ENCODE results near the gene FDPS.
"Not testable (repeated sequence)": the region's sequence is repeated elsewhere in the genome, so short reads cannot be mapped to it uniquely, and the experiment has no call there.

Gene FDPS

DNA sequence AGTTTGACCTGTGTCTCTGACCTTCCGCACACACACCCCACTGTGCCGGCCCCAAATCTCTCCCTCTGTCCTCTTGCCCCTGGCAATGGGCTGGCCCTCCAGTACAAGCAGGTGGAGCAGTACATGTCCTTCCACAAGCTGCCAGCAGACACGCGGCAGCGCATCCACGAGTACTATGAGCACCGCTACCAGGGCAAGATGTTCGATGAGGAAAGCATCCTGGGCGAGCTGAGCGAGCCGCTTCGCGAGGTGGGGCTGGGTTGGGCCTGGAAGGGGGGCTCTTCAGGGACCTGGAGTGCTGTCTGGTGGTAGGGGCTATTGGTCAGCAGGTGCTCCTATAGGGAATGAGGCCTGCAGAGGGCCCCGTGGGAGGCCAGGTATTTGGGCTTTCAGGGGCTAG lies 23.6 kb upstream of the FDPS start:
- DNase-seq (ENCODE audit: low read depth in 1 of 2, low spot score in 1 of 2), result no peak

GRCh38 chr1:155285631-155286044 lies 23.0 kb upstream of the FDPS start:
- no peak for DNase-seq (ENCODE audit: low read depth in 1 of 2, low spot score in 1 of 2)

DNA sequence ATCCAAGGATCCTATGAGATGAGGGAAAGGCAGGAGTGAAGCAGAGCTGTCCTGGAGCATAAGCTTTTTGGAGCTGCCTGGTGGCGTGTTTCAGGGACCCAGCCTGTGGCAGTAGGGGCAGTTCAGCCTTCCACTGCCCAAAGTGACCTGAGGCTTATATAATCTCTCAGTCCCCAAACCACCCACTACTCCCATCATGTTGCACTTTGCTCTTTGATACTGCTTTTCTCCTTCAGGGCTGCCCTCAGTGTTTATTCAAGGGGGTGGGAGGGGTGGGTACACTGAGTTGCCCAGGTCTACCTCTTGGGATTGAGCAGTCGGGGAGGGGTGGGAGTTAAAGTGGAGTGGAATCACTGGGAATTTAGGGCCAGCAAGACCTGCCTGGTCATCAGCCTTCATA lies 22.1 kb upstream of the FDPS start:
- DNase-seq (ENCODE audit: low read depth in 1 of 2, low spot score in 1 of 2), result no peak

- DNase-seq (ENCODE audit: low read depth in 1 of 2, low spot score in 1 of 2), result no peak
Measured at GRCh38 chr1:155287987-155288543, 20.6 kb upstream of the FDPS start.

DNA sequence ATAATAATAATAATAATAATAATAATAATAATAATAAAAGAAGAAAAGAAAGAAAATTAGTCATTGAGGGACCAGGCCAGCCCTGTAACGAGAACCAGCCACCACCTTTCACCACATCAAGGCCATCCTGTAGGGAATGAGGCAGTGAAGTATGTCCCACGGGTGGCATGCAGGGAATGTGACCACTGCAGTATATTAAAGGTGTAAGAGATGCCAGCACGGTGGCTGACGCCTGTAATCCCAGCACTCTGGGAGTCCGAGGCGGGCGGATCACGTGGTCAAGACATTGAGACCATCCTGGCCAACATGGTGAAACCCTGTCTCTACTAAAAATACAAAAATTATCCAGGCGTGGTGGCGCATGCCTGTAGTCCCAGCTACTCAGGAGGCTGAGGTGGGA lies 17.7 kb upstream of the FDPS start:
- not testable (repeated sequence) for DNase-seq (ENCODE audit: low read depth in 1 of 2, low spot score in 1 of 2)

DNA sequence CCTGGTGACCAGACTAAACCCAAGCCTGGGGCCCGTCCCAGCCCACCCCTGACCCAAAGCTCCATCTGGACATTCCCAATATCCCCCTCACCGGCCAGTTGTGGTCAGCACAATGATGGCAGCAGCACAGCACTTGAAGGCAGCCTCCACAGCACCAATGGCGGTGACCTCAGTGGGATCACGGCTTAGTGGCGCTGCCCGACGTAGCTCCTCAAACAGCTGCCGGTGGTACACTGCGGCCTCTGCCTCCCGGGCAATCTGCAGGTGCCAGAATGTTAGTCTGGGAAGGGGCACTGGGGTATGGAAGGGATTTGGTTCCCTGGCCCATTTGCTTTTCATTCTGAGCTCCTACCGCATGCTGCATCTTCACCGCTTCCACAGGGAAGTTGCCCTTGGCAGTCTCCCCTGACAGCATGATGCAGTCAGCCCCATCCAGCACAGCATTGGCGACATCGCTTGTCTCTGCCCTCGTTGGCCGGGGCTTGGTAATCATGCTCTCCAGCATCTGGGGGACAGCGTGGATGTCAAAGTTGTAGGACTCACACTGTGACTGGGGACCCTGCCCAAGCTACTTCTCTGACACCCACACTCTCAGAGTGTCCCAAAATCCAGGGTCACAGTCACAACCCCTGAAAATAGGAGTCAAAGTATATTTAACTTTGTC lies 15.4 kb upstream of the FDPS start:
- no peak for DNase-seq (ENCODE audit: low read depth in 1 of 2, low spot score in 1 of 2)

- no peak for DNase-seq (ENCODE audit: low read depth in 1 of 2, low spot score in 1 of 2)
Measured at GRCh38 chr1:155294520-155295182, 14.0 kb upstream of the FDPS start.

- DNase-seq (ENCODE audit: low read depth in 1 of 2, low spot score in 1 of 2), result no peak
Measured at GRCh38 chr1:155295183-155295941, 13.3 kb upstream of the FDPS start.

DNA sequence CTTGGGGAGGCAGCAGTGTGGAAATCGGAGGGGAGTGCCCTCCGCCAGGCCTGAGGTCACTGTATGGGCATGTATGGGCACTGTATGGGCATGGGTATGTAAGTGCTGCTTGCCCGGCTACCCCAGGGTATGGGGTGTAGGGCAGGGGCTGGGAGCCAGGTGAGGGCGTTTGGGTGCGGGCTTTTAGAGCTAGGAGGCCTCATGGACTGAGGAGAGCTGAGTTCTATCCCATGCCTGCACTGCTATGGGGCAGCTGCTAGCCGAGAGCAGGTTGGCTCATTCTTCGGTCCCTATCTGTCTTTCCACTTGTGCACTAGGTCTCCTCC lies 12.8 kb upstream of the FDPS start:
- DNase-seq (ENCODE audit: low read depth in 1 of 2, low spot score in 1 of 2), result no peak

DNA sequence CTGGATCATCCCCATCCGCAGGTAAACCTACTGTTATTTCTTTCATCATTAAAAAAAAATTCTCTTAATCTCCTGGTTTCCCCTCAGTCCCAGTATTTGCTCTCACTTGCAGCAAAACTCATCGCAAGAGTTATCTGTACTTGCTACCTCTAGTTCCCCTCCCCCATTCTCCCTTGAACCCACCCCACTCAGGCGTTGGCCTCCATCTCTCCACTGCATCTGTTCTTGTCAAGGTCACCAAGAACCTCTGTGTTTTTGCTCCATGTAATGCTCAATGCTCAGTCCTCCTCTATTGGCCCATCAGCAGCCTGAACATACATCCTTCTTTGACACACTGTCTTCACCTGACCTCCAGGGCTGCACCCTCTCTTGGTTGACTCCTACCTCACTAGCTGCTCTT lies 12.0 kb upstream of the FDPS start:
- no peak for DNase-seq (ENCODE audit: low read depth in 1 of 2, low spot score in 1 of 2)

DNA sequence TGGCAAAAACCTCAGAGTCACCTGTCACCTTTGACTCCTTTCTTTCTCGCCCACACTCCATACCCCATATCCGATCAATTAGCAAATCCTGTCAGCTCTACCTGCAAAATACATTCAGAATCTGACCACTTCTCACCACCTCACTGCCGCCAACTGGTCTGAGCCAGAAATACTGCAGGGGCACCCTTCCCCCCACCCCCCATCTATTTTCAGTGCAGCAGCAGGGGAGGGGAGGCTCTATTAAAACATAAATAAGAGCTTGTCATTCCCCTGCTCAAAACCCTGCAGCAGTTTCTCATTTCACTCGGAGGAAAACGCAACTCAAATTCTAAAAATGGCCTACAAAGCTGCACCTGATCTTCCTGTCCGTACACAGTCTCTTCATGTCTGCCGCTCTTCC lies 11.3 kb upstream of the FDPS start:
- DNase-seq (ENCODE audit: low read depth in 1 of 2, low spot score in 1 of 2), result no peak

DNA sequence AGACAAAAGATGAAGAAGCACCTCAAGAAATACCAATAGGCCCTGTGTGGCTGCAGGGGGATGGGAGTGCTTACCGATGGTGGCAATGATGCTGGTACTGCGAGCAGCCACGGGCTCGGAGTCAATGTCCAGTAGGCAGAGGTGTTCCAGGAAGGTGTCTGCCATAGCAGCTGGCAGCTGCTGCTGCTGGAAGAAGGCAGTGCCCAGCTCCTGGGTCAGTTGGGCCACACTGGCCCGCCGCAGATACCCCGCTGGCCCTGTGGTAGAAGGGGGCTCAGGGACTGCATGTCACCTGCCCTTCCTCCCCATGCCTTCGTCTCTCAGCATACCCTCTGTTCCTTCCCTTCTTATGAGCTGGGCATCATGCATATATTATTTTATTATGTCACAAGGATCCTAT lies 8.6 kb upstream of the FDPS start:
- no peak for DNase-seq (ENCODE audit: low read depth in 1 of 2, low spot score in 1 of 2)

DNA sequence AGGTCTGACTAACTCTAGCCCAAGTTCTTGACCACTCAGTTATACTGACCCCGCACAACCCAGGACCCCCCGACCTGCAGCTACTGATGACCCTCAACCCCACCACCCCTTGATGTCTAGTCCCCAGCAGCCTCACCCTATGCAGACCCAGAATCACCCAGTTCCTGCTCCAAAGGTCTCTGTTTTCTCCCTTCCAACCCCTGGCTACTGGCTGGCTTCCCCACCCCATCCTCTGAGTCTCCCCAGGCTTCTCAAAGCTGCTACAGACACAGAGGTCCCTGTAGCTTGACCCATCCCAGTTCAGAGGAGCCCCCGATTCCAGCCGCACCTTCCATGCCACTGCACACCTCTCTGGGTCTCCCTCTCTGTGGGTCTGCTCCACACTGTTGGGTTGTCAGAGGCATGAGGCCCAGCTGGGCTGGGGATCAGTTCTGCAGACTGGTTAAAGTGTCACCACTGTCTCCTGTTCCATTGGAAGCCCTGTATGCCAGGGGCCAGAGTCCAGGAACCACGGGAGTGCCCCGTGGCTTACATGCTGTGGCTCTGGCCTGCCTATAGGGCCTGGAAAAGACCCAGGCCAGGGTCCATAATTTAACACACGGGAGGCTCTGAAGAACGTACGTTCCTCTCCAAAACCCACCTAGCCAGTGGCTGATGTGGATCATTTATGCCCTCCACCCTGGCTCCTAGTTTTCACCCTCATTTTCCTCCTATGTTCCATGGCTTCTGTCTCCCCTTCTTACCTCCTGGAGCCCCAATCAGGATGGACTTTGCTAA lies 7.9 kb upstream of the FDPS start:
- no peak for DNase-seq (ENCODE audit: low read depth in 1 of 2, low spot score in 1 of 2)

GRCh38 chr1:155301342-155301841 lies 7.3 kb upstream of the FDPS start, which contains the start of gene PKLR:
Gene PKLR (minus strand): TSS chr1:155301438. CDS start chr1:155301395, 43 bp downstream.
- no peak for DNase-seq (ENCODE audit: low read depth in 1 of 2, low spot score in 1 of 2)

DNA sequence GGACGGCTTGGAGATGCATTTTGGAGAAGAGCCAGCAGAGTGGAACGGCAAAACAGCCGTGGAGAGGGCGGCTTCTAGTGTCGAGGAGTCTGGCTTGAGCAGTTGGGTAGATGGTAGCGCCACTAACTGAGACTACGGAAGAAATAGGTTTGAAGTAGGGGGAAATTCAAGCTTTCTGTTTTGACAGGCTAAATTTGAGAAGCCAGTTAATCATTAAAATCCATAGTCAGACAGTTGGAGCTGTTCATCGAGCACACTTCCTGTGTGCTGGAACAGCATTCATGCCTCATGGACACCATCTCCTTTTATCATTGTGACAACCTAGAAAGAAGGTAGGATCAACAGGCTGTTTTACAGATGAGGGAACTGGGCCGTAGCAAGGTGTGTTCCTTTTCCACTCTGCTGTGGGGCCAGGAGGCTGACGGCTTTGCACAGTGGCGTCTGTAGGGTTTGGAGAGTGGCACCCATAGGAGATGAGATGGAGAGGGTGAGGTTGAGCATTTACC lies 4.1 kb upstream of the FDPS start:
- DNase-seq (ENCODE audit: low read depth in 1 of 2, low spot score in 1 of 2), result no peak

GRCh38 chr1:155305881-155306391 lies 2.7 kb upstream of the FDPS start:
- no peak for DNase-seq (ENCODE audit: low read depth in 1 of 2, low spot score in 1 of 2)

DNA sequence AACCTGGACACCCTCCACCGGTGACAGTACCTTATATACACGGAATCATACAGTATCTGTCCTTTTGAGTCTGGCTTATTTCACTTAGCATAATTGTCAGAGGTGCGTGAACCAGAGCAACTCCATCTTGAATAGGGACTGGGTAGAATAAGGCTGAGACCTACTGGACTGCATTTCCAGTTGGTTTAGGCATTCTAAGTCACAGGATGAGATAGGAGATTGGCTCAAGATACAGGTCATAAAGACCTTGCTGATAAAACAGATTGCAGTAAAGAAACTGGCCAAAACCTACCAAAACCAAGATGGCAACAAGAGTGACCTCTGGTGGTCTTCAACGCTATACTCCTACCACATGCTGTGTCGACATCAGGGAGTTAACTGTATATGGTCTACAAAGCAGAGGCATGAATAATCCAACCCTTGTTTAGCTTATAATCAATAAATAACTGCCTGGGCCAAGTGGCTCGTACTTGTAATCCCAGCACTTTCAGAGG lies 1.4 kb upstream of the FDPS start:
- no peak for DNase-seq (ENCODE audit: low read depth in 1 of 2, low spot score in 1 of 2)

- no peak for DNase-seq (ENCODE audit: low read depth in 1 of 2, low spot score in 1 of 2)
Measured at GRCh38 chr1:155309423-155310021, 856 bp downstream of the FDPS start.

- DNase-seq (ENCODE audit: low read depth in 1 of 2, low spot score in 1 of 2), result no peak
Measured at GRCh38 chr1:155313261-155313660, 4.6 kb downstream of the FDPS start.

- DNase-seq (ENCODE audit: low read depth in 1 of 2, low spot score in 1 of 2), result no peak
Measured at GRCh38 chr1:155316922-155317321, 8.3 kb downstream of the FDPS start.
